Hepatocyte (in vitro differentiated cells): ENCODE results near the gene CD164L2. TPM values are rescaled to one million over a fixed set of nuclear protein-coding genes. Genes with fewer than 3 reads are reported as not detected.

Source experiments
- DNase-seq: peaks from one replicate; pipeline ENCODE4 v3.0.0-alpha.2; 2016; ENCODE audit warnings: low spot score
- H2AFZ ChIP-seq: fragments of 200-600 bp; sonication (generic); 2 replicates; pipeline ENCODE4 v1.6.0; 2016; ENCODE audit warnings: antibody characterized with exemption, mild to moderate bottlenecking
- H3K27ac ChIP-seq: fragments of 200-600 bp; sonication (generic); 2 replicates; pipeline ENCODE4 v1.5.1; 2016; ENCODE audit warnings: mild to moderate bottlenecking
- H3K27me3 ChIP-seq: fragments of 200-600 bp; sonication (generic); 2 replicates; pipeline ENCODE4 v1.6.1; 2016
- H3K36me3 ChIP-seq: fragments of 200-600 bp; sonication (generic); replicated peaks from 2 replicates; pipeline ENCODE4 v1.5.1; 2016; ENCODE audit warnings: low read depth; ENCODE audit not compliant: insufficient read depth
- H3K4me1 ChIP-seq: fragments of 200-600 bp; sonication (generic); 2 replicates; pipeline ENCODE4 v1.5.1; 2016; ENCODE audit warnings: mild to moderate bottlenecking, moderate library complexity; ENCODE audit not compliant: insufficient read depth
- H3K4me2 ChIP-seq: fragments of 200-600 bp; sonication (generic); 2 replicates; pipeline ENCODE4 v1.6.0; 2016
- H3K4me3 ChIP-seq: fragments of 200-600 bp; sonication (generic); 2 replicates; pipeline ENCODE4 v1.5.1; 2016; ENCODE audit warnings: mild to moderate bottlenecking
- H3K79me2 ChIP-seq: fragments of 200-600 bp; sonication (generic); 2 replicates; pipeline ENCODE4 v1.6.0; 2017; ENCODE audit warnings: mild to moderate bottlenecking
- H3K9me2 ChIP-seq: fragments of 200-600 bp; sonication (generic); replicated peaks from 2 replicates; pipeline ENCODE4 v1.6.0; 2017; ENCODE audit warnings: mild to moderate bottlenecking; ENCODE audit not compliant: insufficient read depth
- H3K9me3 ChIP-seq: fragments of 200-600 bp; sonication (generic); 2 replicates; pipeline ENCODE4 v1.5.1; 2016; ENCODE audit warnings: low read depth, mild to moderate bottlenecking
- H4K20me1 ChIP-seq: fragments of 200-600 bp; sonication (generic); 2 replicates; pipeline ENCODE4 v1.6.0; 2016; ENCODE audit warnings: mild to moderate bottlenecking; ENCODE audit not compliant: insufficient read depth, poor library complexity, severe bottlenecking
- EZH2 ChIP-seq: fragments of 200-600 bp; sonication (generic); IDR thresholded peaks from 2 replicates; pipeline ENCODE4 v1.6.1; 2016; ENCODE audit warnings: antibody characterized with exemption, mild to moderate bottlenecking, borderline replicate concordance
- EZH2phosphoT487 ChIP-seq: fragments of 200-600 bp; sonication (generic); IDR thresholded peaks from one replicate; pipeline ENCODE4 v1.6.1; 2018; ENCODE audit warnings: antibody characterized with exemption, mild to moderate bottlenecking, low read depth, moderate library complexity; ENCODE audit not compliant: unreplicated experiment, severe bottlenecking
- WGBS: methylation state at CpG from one replicate; pipeline ENCODE4 v1.1.6; 2016; ENCODE audit warnings: low lambda C conversion rate; ENCODE audit errors: missing lambda C conversion rate; 5-methylcytosine and 5-hydroxymethylcytosine counted together
- polyA plus RNA-seq: library from polyadenylated mRNA; unstranded; fragments of >200 nt; fragmentation: Nextera tagmentation; extraction: Ambion mirVana; gene quantifications from 2 replicates; pipeline ENCODE4 v1.2.1, GENCODE V29; 2016
- total RNA-seq: library from RNA; depleted of rRNA; stranded (reverse); fragments of >200 nt; gene quantifications from 2 replicates; pipeline ENCODE4 v1.2.3, GENCODE V29; 2014
- TF ChIP-seq, protein P1 (sequence below): fragments of 200-600 bp; sonication (generic); IDR thresholded peaks from 2 replicates; pipeline ENCODE4 v1.5.1; 2016; ENCODE audit warnings: antibody characterized with exemption, mild to moderate bottlenecking; ENCODE audit not compliant: poor library complexity

Gene CD164L2
- total and polyA plus RNA-seq, 2 experiments from 2014 or later, result 0.19 TPM; not detected in 1

GRCh38 chr1:27359822-27360158 is 23.3 kb downstream of the CD164L2 start:
- H3K9me3 ChIP-seq, result no peaks in the 10 kb centered on the region
- no peak overlapping the region for H3K4me3 ChIP-seq

DNA sequence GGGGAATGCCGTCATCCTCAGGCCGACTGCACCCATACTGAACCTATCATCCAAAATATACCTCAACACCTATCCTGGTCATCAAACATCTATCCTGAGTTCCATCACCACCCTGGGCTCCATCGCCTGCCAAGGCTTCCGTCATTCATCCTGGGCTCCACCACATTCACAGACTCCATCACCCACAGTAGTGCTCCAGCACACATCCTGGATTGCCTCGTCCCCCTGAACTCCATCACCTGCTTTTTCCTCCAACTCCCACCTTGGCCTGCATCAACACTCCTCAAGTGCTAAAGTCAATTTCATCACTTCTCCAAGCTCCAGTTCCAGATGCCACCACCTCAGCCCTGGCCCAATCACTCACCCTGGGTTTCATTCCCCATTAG is 24.2 kb downstream of the CD164L2 start:
- no peaks in the 10 kb centered on the region for H3K27me3 ChIP-seq

More at GRCh38 chr1:27359822-27360158, 23.3 kb downstream of the CD164L2 start:
- no peak for DNase-seq
- H3K36me3 ChIP-seq, result no peaks in the 10 kb centered on the region
- no peak overlapping the region for H3K27ac ChIP-seq
- no peak overlapping the region for H2AFZ ChIP-seq
- H3K27me3 ChIP-seq, result no peaks in the 10 kb centered on the region
- H3K9me2 ChIP-seq, result no peaks in the 10 kb centered on the region
- 48% methylated on average over 9 of the region's 9 CpGs for whole genome bisulfite sequencing
- no peaks in the 10 kb centered on the region for H3K79me2 ChIP-seq
- TF ChIP-seq, protein P1, sequence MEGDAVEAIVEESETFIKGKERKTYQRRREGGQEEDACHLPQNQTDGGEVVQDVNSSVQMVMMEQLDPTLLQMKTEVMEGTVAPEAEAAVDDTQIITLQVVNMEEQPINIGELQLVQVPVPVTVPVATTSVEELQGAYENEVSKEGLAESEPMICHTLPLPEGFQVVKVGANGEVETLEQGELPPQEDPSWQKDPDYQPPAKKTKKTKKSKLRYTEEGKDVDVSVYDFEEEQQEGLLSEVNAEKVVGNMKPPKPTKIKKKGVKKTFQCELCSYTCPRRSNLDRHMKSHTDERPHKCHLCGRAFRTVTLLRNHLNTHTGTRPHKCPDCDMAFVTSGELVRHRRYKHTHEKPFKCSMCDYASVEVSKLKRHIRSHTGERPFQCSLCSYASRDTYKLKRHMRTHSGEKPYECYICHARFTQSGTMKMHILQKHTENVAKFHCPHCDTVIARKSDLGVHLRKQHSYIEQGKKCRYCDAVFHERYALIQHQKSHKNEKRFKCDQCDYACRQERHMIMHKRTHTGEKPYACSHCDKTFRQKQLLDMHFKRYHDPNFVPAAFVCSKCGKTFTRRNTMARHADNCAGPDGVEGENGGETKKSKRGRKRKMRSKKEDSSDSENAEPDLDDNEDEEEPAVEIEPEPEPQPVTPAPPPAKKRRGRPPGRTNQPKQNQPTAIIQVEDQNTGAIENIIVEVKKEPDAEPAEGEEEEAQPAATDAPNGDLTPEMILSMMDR, result no peak
- TF ChIP-seq EZH2 (no peak), EZH2phosphoT487 (no peak)
- H3K4me2 ChIP-seq, result peak overlapping the region; percentile 97
- no peaks in the 10 kb centered on the region for H4K20me1 ChIP-seq
- no peaks in the 10 kb centered on the region for H3K4me1 ChIP-seq

DNA sequence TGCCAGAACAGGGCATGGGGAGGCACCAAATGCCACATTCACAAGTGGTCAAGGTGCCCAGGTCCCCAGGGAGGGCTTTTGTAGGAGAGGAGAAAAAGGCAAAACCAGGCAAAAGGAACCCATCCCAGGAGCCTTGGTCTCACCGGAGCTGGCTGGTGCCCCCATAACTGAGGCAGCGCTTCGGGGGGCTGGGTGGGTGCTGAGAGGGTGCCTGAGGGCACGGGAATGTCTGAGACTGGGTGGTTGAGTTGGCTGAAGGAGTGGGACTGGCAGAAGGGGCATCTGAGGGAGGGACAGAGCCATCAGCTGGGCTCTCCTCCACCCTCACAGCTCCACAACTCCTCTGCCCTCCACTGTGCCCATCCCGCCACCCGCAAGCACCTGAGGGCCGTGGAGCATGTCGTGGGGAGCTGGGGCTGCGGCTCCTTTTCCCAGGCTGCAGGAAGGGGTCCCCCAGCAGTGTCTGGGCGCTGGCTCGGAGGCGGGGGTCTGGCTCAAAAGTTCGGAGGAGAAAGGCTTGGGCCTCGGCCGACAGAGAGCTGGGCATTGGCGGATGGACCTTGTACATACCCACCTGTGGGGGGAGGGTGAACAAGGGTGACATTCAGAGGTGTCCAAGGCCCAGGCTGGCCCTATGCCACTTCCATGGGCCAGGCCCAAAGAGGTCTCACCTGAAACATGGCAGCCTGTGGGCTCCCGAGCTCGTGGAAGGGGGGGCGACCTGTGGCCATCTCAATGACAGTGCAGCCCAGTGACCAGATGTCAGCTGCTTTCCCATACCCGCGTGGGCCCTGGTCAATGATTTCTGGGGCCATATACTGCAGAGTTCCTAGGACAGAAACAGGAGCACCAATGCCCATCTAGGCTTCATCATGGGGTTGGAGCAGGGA is 24.9 kb downstream of the CD164L2 start:
- no peaks in the 10 kb centered on the region for H3K36me3 ChIP-seq
- no peaks in the 10 kb centered on the region for H3K9me2 ChIP-seq
- WGBS, result 96% methylated on average over 21 of the region's 21 CpGs
- H3K4me1 ChIP-seq, result no peaks in the 10 kb centered on the region
- no peaks in the 10 kb centered on the region for H3K27me3 ChIP-seq
- DNase-seq, result no peak
- no peak overlapping the region for H3K4me3 ChIP-seq
- no peaks in the 10 kb centered on the region for H3K79me2 ChIP-seq
- H3K27ac ChIP-seq, result no peak overlapping the region
- H2AFZ ChIP-seq, result no peak overlapping the region
- TF ChIP-seq EZH2 (no peak), EZH2phosphoT487 (no peak)
- TF ChIP-seq, protein P1, result no peak
- H3K9me3 ChIP-seq, result no peaks in the 10 kb centered on the region
- no peak overlapping the region for H3K4me2 ChIP-seq
- no peaks in the 10 kb centered on the region for H4K20me1 ChIP-seq

More for the DNA sequence above, 24.2 kb downstream of the CD164L2 start:
- Histone ChIP-seq H3K4me2 (no peak overlapping the region), H3K9me2 (no peaks in the 10 kb centered on the region), H3K4me1 (no peaks in the 10 kb centered on the region), H3K36me3 (no peaks in the 10 kb centered on the region), H2AFZ (no peak overlapping the region), H3K9me3 (no peaks in the 10 kb centered on the region), H4K20me1 (no peaks in the 10 kb centered on the region), H3K79me2 (no peaks in the 10 kb centered on the region), H3K27ac (no peak overlapping the region), H3K4me3 (no peak overlapping the region)
- 98% methylated on average over 5 of the region's 5 CpGs for WGBS
- no peak for DNase-seq
- TF ChIP-seq, protein P1, result no peak
- TF ChIP-seq EZH2, result no peak
- no peak for TF ChIP-seq EZH2phosphoT487
